NCI-H2107 treated with DMSO at 0.1 percent for 48 hours (cell line): Measurements from ENCODE around the gene AFM.
"Not testable (repeated sequence)": the region's sequence is repeated elsewhere in the genome, so short reads cannot be mapped to it uniquely, and the experiment has no call there.

Source experiments
- DNase-seq: peaks from one replicate; lab custom pipeline; 2025; ENCODE audit not compliant: unreplicated experiment; lab: John Stamatoyannopoulos, UW

Gene AFM

GRCh38 chr4:73499996-73500765, 18.6 kb downstream of the AFM start:
- no peak for DNase-seq

GRCh38 chr4:73501664-73502265, 20.2 kb downstream of the AFM start:
- no peak for DNase-seq

DNA sequence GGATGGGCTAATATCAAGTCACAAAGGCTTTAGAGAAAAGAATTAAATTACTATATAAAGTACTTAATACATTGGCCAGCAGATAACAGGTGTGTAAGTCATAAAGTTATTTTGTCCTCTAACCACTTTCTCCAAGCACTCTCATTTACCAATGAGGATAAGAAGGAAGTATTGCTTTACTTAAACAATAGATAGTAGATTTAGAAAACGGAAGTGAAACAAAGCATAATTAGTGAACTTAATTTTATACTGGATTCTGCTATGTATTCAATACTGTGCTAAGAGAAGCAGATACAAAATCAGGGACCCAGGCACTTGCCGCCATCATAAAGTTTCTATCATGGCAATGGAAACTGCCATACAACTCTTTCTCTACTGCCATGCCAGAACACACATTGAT, 24.0 kb downstream of the AFM start:
- DNase-seq = no peak

- no peak for DNase-seq
These were observed 26.0 kb downstream of the AFM start for GRCh38 chr4:73507541-73507940.

DNA sequence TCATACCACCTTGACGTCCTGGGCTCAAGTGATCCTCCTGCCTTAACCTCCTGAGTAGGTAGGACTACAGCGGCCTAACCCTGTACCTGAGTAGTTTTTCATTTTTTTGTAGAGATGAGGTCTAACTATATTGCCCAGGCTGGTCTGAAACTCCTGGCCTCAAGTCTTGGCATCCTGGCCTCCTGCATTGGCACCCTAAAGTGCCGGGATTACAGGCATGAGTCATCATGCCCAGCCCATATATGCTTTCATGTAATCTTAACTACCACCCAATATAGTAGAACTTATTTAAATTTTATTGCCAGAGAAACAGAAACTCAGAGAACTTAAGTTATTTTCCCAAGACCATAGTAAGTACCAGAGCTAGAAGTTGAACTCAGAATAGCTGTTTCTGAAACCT, 27.1 kb downstream of the AFM start:
- no peak for DNase-seq

DNA sequence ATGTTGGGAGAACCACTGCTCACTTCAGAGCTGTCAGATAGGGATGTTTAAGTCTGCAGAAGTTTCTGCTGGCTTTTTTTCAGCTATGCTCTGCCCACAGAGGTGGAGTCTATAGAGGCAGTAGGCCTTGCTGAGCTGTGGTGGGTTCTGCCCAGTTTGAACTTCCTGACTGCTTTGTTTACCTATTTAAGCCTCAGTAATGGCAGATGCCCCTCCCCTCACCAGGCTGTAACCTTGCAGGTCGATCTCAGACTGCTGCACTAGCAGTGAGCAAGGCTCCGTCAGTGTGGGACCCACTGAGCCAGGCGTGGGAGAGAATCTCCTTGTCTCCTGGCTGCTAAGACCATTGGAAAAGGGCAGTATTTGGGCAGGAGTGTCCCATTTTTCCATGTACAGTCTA, 36.8 kb downstream of the AFM start:
- no peak for DNase-seq

DNA sequence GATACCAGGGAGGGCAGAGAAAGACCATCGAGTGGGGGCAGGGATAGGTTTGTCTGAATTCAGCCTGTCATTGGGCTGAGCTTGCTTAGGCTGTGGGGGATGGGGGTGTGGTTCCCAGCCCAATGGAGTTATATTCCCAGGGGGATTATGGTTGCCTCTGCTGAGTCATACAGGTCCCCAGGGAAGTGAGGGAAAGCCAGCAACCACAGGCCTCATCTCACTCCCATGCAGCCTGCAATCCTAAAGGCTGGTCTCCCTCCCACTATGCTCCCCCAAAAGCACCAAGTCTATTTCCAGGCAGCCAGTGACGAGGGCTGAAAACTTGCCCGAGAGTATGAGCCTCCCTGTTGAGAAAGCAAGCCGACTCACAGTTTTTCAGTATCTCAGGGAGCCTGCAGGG, 39.3 kb downstream of the AFM start:
- DNase-seq = peak; percentile 89

GRCh38 chr4:73523126-73523525, 41.6 kb downstream of the AFM start:
- peak; percentile 62 for DNase-seq

DNA sequence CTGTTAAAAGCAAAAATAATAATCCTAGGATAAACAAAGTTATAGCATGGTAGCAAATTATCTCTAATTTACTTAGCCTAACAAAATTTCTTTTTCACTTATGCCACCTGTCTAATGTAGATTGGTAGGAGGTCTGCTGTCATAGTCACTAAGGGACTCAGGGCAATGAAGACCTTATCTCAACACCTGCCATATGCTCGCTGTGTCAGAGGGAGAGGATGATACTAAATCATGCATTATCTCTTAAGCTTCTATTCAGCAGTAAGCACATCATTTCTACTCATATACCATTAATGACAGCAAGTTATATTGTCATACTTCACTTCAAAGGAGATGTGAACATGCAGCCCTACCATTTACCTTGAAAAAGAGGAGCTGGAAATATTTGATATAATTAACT, 44.1 kb downstream of the AFM start:
- DNase-seq = no peak

GRCh38 chr4:73527196-73527595, 45.7 kb downstream of the AFM start:
- no peak for DNase-seq

GRCh38 chr4:73528171-73528570, 46.6 kb downstream of the AFM start:
- no peak for DNase-seq

- no peak for DNase-seq
These were observed 52.2 kb downstream of the AFM start for GRCh38 chr4:73533515-73534422.

DNA sequence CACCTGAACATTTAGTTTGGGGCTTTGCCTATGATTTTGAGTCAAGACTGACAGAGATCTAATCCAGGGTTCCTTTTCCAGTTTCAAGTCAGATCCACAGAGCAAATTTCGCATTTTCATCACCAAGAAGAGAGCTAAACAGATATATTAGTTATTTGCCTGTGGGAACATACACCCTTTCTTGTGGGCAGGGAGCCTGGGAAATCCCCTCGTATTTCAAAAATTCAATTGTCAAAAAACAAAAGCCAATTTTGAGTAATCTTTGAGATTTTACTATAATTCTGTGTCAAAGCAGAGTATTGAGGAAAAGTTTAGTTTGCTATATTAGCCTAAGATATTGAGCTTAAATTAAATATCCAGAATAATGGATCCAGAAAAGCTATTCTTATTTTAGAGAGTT, 56.6 kb downstream of the AFM start:
- DNase-seq = no peak

- no peak for DNase-seq
These were observed 57.8 kb downstream of the AFM start for GRCh38 chr4:73539386-73539785.

DNA sequence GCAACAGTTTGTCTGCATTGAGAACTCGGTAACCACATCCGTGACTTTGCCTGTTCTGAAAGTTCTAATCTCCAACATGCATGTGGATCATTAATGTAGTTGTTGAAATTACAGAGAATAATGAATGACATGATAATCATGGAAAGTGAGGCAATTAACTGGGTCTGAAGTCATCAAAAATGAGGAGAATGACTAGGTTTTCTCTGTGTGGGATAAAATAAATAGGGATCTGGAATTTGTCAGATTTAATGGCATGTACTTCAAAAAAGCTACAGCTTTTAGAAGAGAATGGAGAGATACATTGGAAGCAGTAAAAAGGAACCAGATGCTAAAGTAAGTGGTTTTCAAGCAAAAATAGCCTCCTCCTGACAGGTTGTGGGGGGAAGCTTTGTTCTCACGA, 59.3 kb downstream of the AFM start:
- DNase-seq = no peak

DNA sequence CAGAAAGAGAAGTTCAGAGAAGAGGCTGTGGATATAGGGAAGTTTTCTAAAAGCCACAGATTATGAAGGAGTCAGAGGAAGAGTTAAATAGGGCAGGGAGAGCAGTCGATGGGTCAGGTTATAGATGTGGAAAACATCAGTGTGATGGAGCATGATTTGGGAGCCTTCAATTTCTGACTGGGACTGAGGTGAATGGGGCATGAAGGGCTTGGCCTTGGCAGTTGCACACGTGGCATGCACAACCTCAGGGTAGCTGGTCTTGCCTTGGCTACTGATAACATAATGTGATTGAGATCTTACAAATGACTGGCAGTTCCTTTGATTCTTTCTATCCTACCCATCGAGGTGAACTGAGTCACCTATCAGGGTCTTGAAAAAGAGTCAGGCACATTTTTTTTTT, 59.7 kb downstream of the AFM start:
- no peak for DNase-seq

DNA sequence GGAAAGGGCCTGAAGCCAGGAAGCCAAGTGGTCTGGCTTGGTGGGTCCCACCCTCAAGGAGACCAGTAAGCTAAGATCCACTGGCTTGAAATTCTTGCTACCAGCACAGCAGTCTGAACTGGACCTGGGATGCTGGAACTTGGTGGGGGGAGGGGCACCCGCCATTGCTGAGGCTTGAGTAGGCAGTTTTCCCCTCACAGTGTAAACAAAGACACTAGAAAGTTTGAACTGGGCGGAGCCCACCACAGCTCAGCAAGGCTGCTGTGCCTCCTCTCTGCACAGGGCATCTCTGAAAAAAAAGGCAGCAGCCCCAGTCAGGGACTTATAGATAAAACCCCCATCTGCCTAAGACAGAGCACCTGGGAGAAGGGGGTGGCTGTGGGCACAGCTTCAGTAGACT, 63.1 kb downstream of the AFM start:
- DNase-seq = no peak

GRCh38 chr4:73550865-73551264, 69.3 kb downstream of the AFM start:
- DNase-seq = not testable (repeated sequence)
